Measurements from ENCODE around the gene LDLRAP1.

GRCh38 chr1:25616987-25617624 lies 73.7 kb downstream of the LDLRAP1 start:
- TF ChIP-seq EZH2 (IDR thresholded peaks at IDR 0.05; ENCODE audit: insufficient read depth, low read length) (no peak), CTCF (IDR thresholded peaks at IDR 0.05; ENCODE audit: insufficient read depth, low read depth, low read length) (no peak)

Data from astrocyte (in vitro differentiated cells and primary cell).